Muscle layer of duodenum (tissue), 2 donors: Measurements from ENCODE around the gene CCT5.

Source experiments
- H3K27ac ChIP-seq: one replicate; pipeline ENCODE4 v1.7.0; 2013; ENCODE audit warnings: mild to moderate bottlenecking, low read length
- H3K27me3 ChIP-seq: one replicate; pipeline ENCODE4 v1.7.0; 2013; ENCODE audit warnings: low read depth, mild to moderate bottlenecking, control low read depth, low read length
- H3K36me3 ChIP-seq, 2 donors: one replicate each; pipeline ENCODE4 v1.7.0; 2013; ENCODE audit warnings: low read length in 2 of 2, control low read depth in 1 of 2, mild to moderate bottlenecking in 1 of 2; ENCODE audit not compliant: insufficient read depth in 2 of 2, control insufficient read depth in 1 of 2
- H3K4me1 ChIP-seq, 2 donors: one replicate each; pipeline ENCODE4 v1.7.0; 2013; ENCODE audit warnings: low read length in 2 of 2, mild to moderate bottlenecking in 2 of 2, control low read depth in 1 of 2, moderate library complexity in 1 of 2; ENCODE audit not compliant: insufficient read depth in 2 of 2, control insufficient read depth in 1 of 2
- H3K4me3 ChIP-seq, 2 donors: one replicate each; pipeline ENCODE4 v1.7.0; 2013; ENCODE audit warnings: low read length in 2 of 2, low read depth in 1 of 2, mild to moderate bottlenecking in 1 of 2
- H3K9me3 ChIP-seq, 2 donors: one replicate each; pipeline ENCODE4 v1.7.0; 2013; ENCODE audit warnings: low read length in 2 of 2, control low read depth in 1 of 2, mild to moderate bottlenecking in 1 of 2; ENCODE audit not compliant: control insufficient read depth in 1 of 2
- donor health status: healthy.

Gene CCT5

GRCh38 chr5:10249948-10250805 is at the start of gene CCT5:
Gene CCT5, plus strand, starts transcription at chr5:10250280. Its CDS starts 61 bp downstream, at chr5:10250341.
- Histone ChIP-seq H3K36me3 (peaks cover 12 to 14% of the 10 kb centered on the region in 2 donors), H3K9me3 (no peaks in the 10 kb centered on the region), H3K4me1 (peaks cover 9 to 25% of the 10 kb centered on the region in 2 donors), H3K4me3 (peak within 1 kb of the TSS; percentile 92 to 93), H3K27me3 (no peaks in the 10 kb centered on the region), H3K27ac (peak within 1 kb of the TSS; percentile 98)

- no peak overlapping the region for H3K27ac ChIP-seq
- peaks cover 4 to 7% of the 10 kb centered on the region in 2 donors for H3K9me3 ChIP-seq
- H3K4me1 ChIP-seq = no peaks in the 10 kb centered on the region
- no peaks in the 10 kb centered on the region for H3K27me3 ChIP-seq
- no peaks in the 10 kb centered on the region for H3K36me3 ChIP-seq
- H3K4me3 ChIP-seq = no peak overlapping the region
These were observed 48.7 kb upstream of the CCT5 start for GRCh38 chr5:10201223-10201868.

GRCh38 chr5:10202089-10202910 is 47.8 kb upstream of the CCT5 start:
- H3K27me3 ChIP-seq = no peaks in the 10 kb centered on the region
- H3K4me3 ChIP-seq = no peak overlapping the region
- no peaks in the 10 kb centered on the region for H3K36me3 ChIP-seq
- no peaks in the 10 kb centered on the region for H3K4me1 ChIP-seq
- H3K27ac ChIP-seq = no peak overlapping the region
- H3K9me3 ChIP-seq = peaks cover 4 to 7% of the 10 kb centered on the region in 2 donors

- Histone ChIP-seq H3K36me3 (no peaks in the 10 kb centered on the region), H3K27ac (no peak overlapping the region), H3K27me3 (no peaks in the 10 kb centered on the region), H3K9me3 (no peaks in the 10 kb centered on the region), H3K4me1 (no peaks in the 10 kb centered on the region), H3K4me3 (no peak overlapping the region)
These were observed 41.1 kb upstream of the CCT5 start for GRCh38 chr5:10209004-10209403.

- no peaks in the 10 kb centered on the region for H3K27me3 ChIP-seq
- no peaks in the 10 kb centered on the region for H3K4me1 ChIP-seq
- H3K9me3 ChIP-seq = no peaks in the 10 kb centered on the region
- no peaks in the 10 kb centered on the region for H3K36me3 ChIP-seq
- no peak overlapping the region for H3K27ac ChIP-seq
- H3K4me3 ChIP-seq = no peak overlapping the region
These were observed 36.8 kb upstream of the CCT5 start for GRCh38 chr5:10213316-10213715.

GRCh38 chr5:10214041-10214440 is 36.0 kb upstream of the CCT5 start:
- Histone ChIP-seq H3K4me1 (no peaks in the 10 kb centered on the region), H3K4me3 (no peak overlapping the region), H3K27ac (no peak overlapping the region), H3K27me3 (no peaks in the 10 kb centered on the region), H3K36me3 (no peaks in the 10 kb centered on the region), H3K9me3 (no peaks in the 10 kb centered on the region)

GRCh38 chr5:10215366-10215765 is 34.7 kb upstream of the CCT5 start:
- Histone ChIP-seq H3K9me3 (no peaks in the 10 kb centered on the region), H3K36me3 (no peaks in the 10 kb centered on the region), H3K4me1 (no peaks in the 10 kb centered on the region), H3K4me3 (no peak overlapping the region), H3K27me3 (no peaks in the 10 kb centered on the region), H3K27ac (no peak overlapping the region)

GRCh38 chr5:10216107-10216506 is 34.0 kb upstream of the CCT5 start:
- no peak overlapping the region for H3K4me3 ChIP-seq
- H3K4me1 ChIP-seq = no peaks in the 10 kb centered on the region
- no peaks in the 10 kb centered on the region for H3K27me3 ChIP-seq
- no peaks in the 10 kb centered on the region for H3K36me3 ChIP-seq
- no peak overlapping the region for H3K27ac ChIP-seq
- no peaks in the 10 kb centered on the region for H3K9me3 ChIP-seq

- Histone ChIP-seq H3K36me3 (peaks cover 0 to 3% of the 10 kb centered on the region in 2 donors), H3K27ac (no peak overlapping the region), H3K4me3 (no peak overlapping the region), H3K4me1 (no peaks in the 10 kb centered on the region), H3K27me3 (no peaks in the 10 kb centered on the region), H3K9me3 (no peaks in the 10 kb centered on the region)
These were observed 31.4 kb upstream of the CCT5 start for GRCh38 chr5:10218658-10219057.

- Histone ChIP-seq H3K4me1 (no peaks in the 10 kb centered on the region), H3K9me3 (no peaks in the 10 kb centered on the region), H3K4me3 (no peak overlapping the region), H3K27ac (no peak overlapping the region), H3K36me3 (peaks cover 0 to 3% of the 10 kb centered on the region in 2 donors), H3K27me3 (no peaks in the 10 kb centered on the region)
These were observed 31.0 kb upstream of the CCT5 start for GRCh38 chr5:10219068-10219467.

- H3K27ac ChIP-seq = no peak overlapping the region
- no peak overlapping the region for H3K4me3 ChIP-seq
- peaks cover 0 to 3% of the 10 kb centered on the region in 2 donors for H3K36me3 ChIP-seq
- H3K9me3 ChIP-seq = no peaks in the 10 kb centered on the region
- no peaks in the 10 kb centered on the region for H3K4me1 ChIP-seq
- no peaks in the 10 kb centered on the region for H3K27me3 ChIP-seq
These were observed 29.8 kb upstream of the CCT5 start for GRCh38 chr5:10220248-10220647.
